Right lobe of liver (tissue), 4 donors: Measurements from ENCODE around the gene SLC44A1.

Experiments used
- CTCF ChIP-seq, 4 donors: fragments of 200-600 bp in 3 of 4; fragments of 450-650 bp in 1 of 4; IDR thresholded peaks; one replicate each; pipeline versions ENCODE4 v1.5.1 to v1.8.0; 2016 to 2022; ENCODE audit warnings: antibody characterized with exemption in 4 of 4, mild to moderate bottlenecking in 2 of 4
- POLR2A ChIP-seq: fragments of 450-650 bp; IDR thresholded peaks from one replicate; pipeline ENCODE4 v1.6.1; 2017; ENCODE audit warnings: antibody characterized with exemption, mild to moderate bottlenecking
- donor health status: DM: no; HTN: no; CAD: no.
- donor health status: DM: no; HTN: no; CAD: no.
- donor health status: DM: no; HTN: yes; CAD: no.

GRCh38 chr9:105425816-105426433 lies 181.5 kb downstream of the SLC44A1 start:
- TF ChIP-seq CTCF (IDR thresholded peaks at IDR 0.05), result peak; percentile 51 to 63 (median 58)
- TF ChIP-seq POLR2A, result no peak
